Measurements from ENCODE around the gene BUD23.
A peak's percentile ranks its signal among the peaks of the same experiment; 100 is the strongest.

Gene BUD23

GRCh38 chr7:73678862-73679261 is 4.5 kb upstream of the BUD23 start:
- no peak overlapping the region for H3K4me3 ChIP-seq (ENCODE audit: low read depth, low read length)
- TF ChIP-seq CTCF (IDR thresholded peaks at IDR 0.05; ENCODE audit: low read depth, low read length, missing control alignments) = no peak
- in situ Hi-C loops (cut with HindIII; ENCODE audit: low sequenced_read_pairs) = no loop called here
- no peak for DNase-seq (ENCODE audit: low read depth)

- DNase-seq (ENCODE audit: low read depth) = no peak
- in situ Hi-C loops (cut with HindIII; ENCODE audit: low sequenced_read_pairs) = no loop called here
- no peak overlapping the region for H3K4me3 ChIP-seq (ENCODE audit: low read depth, low read length)
- TF ChIP-seq CTCF (IDR thresholded peaks at IDR 0.05; ENCODE audit: low read depth, low read length, missing control alignments) = no peak
Observed at GRCh38 chr7:73679709-73680108, 3.7 kb upstream of the BUD23 start.

GRCh38 chr7:73680501-73680900 is 2.9 kb upstream of the BUD23 start:
- TF ChIP-seq CTCF (IDR thresholded peaks at IDR 0.05; ENCODE audit: low read depth, low read length, missing control alignments) = no peak
- no peak for DNase-seq (ENCODE audit: low read depth)
- no peak overlapping the region for H3K4me3 ChIP-seq (ENCODE audit: low read depth, low read length)
- in situ Hi-C loops (cut with HindIII; ENCODE audit: low sequenced_read_pairs) = no loop called here

- no peak overlapping the region for H3K4me3 ChIP-seq (ENCODE audit: low read depth, low read length)
- in situ Hi-C loops (cut with HindIII; ENCODE audit: low sequenced_read_pairs) = no loop called here
- peak; percentile 15 for DNase-seq (ENCODE audit: low read depth)
- TF ChIP-seq CTCF (IDR thresholded peaks at IDR 0.05; ENCODE audit: low read depth, low read length, missing control alignments) = no peak
Observed at GRCh38 chr7:73681031-73681430, 2.4 kb upstream of the BUD23 start.

GRCh38 chr7:73682745-73683055 is 697 bp upstream of the BUD23 start:
- no peak for TF ChIP-seq CTCF (IDR thresholded peaks at IDR 0.05; ENCODE audit: low read depth, low read length, missing control alignments)
- no peak for DNase-seq (ENCODE audit: low read depth)
- H3K4me3 ChIP-seq (ENCODE audit: low read depth, low read length) = peak overlapping the region; percentile 99
- in situ Hi-C loops (cut with HindIII; ENCODE audit: low sequenced_read_pairs) = no loop called here

GRCh38 chr7:73683788-73684693 is 644 bp downstream of the BUD23 start:
- in situ Hi-C loops (cut with HindIII; ENCODE audit: low sequenced_read_pairs) = no loop called here
- DNase-seq (ENCODE audit: low read depth) = no peak
- TF ChIP-seq CTCF (IDR thresholded peaks at IDR 0.05; ENCODE audit: low read depth, low read length, missing control alignments) = no peak
- H3K4me3 ChIP-seq (ENCODE audit: low read depth, low read length) = peak overlapping the region; percentile 99

All from astrocyte of the cerebellum (primary cell).